Caco-2 (cell line): ENCODE results near the gene TLR1. TPM values are rescaled to one million over a fixed set of nuclear protein-coding genes. Genes with fewer than 3 reads are reported as not detected.

ENCODE experiments used
- BruUV-seq: library from RNA; stranded (reverse); fragments of 400-500 nt; replicated peaks from 2 replicates; lab custom pipeline; 2021; lab: Mats Ljungman, UMichigan
- CTCF ChIA-PET: fragments of 300-600 bp; sonication (Branson Sonifier 250); formaldehyde crosslinking; loops from one replicate; lab custom pipeline; 2022; ENCODE audit warnings: antibody characterized with exemption; lab: Charles Lee
- POLR2A ChIA-PET: fragments of 300-600 bp; sonication (Branson Sonifier 250); formaldehyde crosslinking; loops from one replicate; lab custom pipeline; 2022; ENCODE audit warnings: antibody characterized with exemption; lab: Charles Lee
- DNase-seq, 2 experiments: peaks; one replicate each; pipeline versions ENCODE4 v3.0.0 to v3.0.0-alpha.2; 2020 to 2022
- H3K27me3 ChIP-seq: replicated peaks from 2 replicates; pipeline ENCODE4 v1.6.0; 2011; ENCODE audit warnings: low read length; ENCODE audit not compliant: control insufficient read depth, insufficient read depth
- H3K36me3 ChIP-seq: 2 replicates; pipeline ENCODE4 v1.5.1; 2011; ENCODE audit warnings: low read length; ENCODE audit not compliant: control insufficient read depth, insufficient read depth
- H3K4me1 ChIP-seq: fragments of 250-450 bp; sonication (Bioruptor Pico); 2 replicates; pipeline ENCODE4 v1.5.1; 2020; ENCODE audit warnings: mild to moderate bottlenecking
- H3K4me3 ChIP-seq: 2 replicates; pipeline ENCODE4 v1.5.1; 2011; ENCODE audit warnings: low read depth, mild to moderate bottlenecking, control low read depth, low read length
- H3K9me3 ChIP-seq: fragments of 250-450 bp; sonication (Bioruptor Pico); 2 replicates; pipeline ENCODE4 v1.5.1; 2020; ENCODE audit warnings: mild to moderate bottlenecking, moderate library complexity
- H3K27ac Mint-ChIP-seq: one replicate; pipeline ENCODE4 v1.8.0; 2022; ENCODE audit warnings: mixed read lengths; ENCODE audit not compliant: unreplicated experiment
- H3K27me3 Mint-ChIP-seq: one replicate; pipeline ENCODE4 v1.8.0; 2022; ENCODE audit warnings: mixed read lengths; ENCODE audit not compliant: insufficient read depth, unreplicated experiment
- H3K36me3 Mint-ChIP-seq: one replicate; pipeline ENCODE4 v1.8.0; 2022; ENCODE audit warnings: mild to moderate bottlenecking, mixed read lengths; ENCODE audit not compliant: insufficient read depth, unreplicated experiment
- H3K4me1 Mint-ChIP-seq: one replicate; pipeline ENCODE4 v1.8.0; 2022; ENCODE audit warnings: low read depth, mixed read lengths; ENCODE audit not compliant: unreplicated experiment
- H3K4me3 Mint-ChIP-seq: one replicate; pipeline ENCODE4 v1.8.0; 2022; ENCODE audit warnings: mild to moderate bottlenecking, moderate library complexity, mixed read lengths; ENCODE audit not compliant: unreplicated experiment
- H3K9me3 Mint-ChIP-seq: one replicate; pipeline ENCODE4 v1.8.0; 2022; ENCODE audit warnings: mixed read lengths; ENCODE audit not compliant: unreplicated experiment
- intact Hi-C: fragments of 100-400 bp; cut with micrococcal nuclease; formaldehyde crosslinking; loops from one replicate; pipeline ENCODE4 v1.10.0; 2022; ENCODE audit not compliant: unreplicated experiment
- total RNA-seq: library from RNA; stranded (reverse); gene quantifications from 2 replicates; pipeline ENCODE4 v1.2.3, GENCODE V29; 2022
- TF ChIP-seq, protein P1 (sequence below), 2 experiments: fragments of 200-600 bp in 1 of 2; IDR thresholded peaks; 1 replicate in 1 of 2; 2 replicates in 1 of 2; pipeline versions ENCODE4 v1.5.1 to v1.8.0; 2011 to 2022; ENCODE audit warnings: antibody characterized with exemption in 1 of 2, control low read depth in 1 of 2, inconsistent platforms in 1 of 2, low read depth in 1 of 2, low read length in 1 of 2, mild to moderate bottlenecking in 1 of 2, moderate library complexity in 1 of 2; ENCODE audit not compliant: insufficient read depth in 1 of 2, severe bottlenecking in 1 of 2, unreplicated experiment in 1 of 2

Gene TLR1
- total RNA-seq, 1 experiment from 2014 or later = not detected

DNA sequence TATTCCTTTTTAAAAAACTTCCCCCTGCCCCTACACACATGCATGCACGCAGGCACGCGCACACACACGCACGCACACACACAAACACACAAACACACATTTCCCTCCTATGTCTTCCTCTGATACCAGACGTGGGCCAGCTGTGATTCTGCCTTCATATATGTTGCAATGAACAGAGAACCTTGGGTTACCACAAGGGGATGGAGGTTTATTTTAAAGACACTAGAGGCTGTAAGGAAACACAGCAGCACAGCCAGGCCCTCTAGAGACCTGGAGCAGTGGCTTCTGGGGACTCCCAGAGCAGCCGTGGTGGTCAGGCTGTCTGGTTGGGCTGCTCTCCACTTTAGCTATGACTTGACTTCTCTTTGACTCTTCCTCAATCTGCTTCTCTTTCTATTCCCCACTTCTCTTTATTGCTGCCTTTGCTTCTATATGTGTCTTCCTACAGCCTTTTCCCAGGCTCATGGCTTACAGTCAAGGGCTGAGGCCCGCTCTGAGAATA is 18.6 kb downstream of the TLR1 start:
- no TSS peak for BruUV-seq
- no peaks in the 10 kb centered on the region for H3K36me3 ChIP-seq
- H3K9me3 ChIP-seq = no peaks in the 10 kb centered on the region; the same call in 1 of the 2 replicates
- POLR2A ChIA-PET = no interaction called here
- H3K27me3 ChIP-seq = no peaks in the 10 kb centered on the region
- no peak for DNase-seq
- Mint-ChIP-seq H3K27ac (no peak overlapping the region), H3K4me3 (no peak overlapping the region), H3K36me3 (no peaks in the 10 kb centered on the region), H3K9me3 (no peaks in the 10 kb centered on the region), H3K4me1 (peaks cover 6% of the 10 kb centered on the region), H3K27me3 (peaks cover 2% of the 10 kb centered on the region)
- CTCF ChIA-PET = interaction anchor here (1.1 kb wide), 1 partner anchor 25 kb away, joined by 5 read pairs; no protein-coding TSS in a partner anchor
- intact Hi-C loops = no loop called here
- TF ChIP-seq, protein P1, sequence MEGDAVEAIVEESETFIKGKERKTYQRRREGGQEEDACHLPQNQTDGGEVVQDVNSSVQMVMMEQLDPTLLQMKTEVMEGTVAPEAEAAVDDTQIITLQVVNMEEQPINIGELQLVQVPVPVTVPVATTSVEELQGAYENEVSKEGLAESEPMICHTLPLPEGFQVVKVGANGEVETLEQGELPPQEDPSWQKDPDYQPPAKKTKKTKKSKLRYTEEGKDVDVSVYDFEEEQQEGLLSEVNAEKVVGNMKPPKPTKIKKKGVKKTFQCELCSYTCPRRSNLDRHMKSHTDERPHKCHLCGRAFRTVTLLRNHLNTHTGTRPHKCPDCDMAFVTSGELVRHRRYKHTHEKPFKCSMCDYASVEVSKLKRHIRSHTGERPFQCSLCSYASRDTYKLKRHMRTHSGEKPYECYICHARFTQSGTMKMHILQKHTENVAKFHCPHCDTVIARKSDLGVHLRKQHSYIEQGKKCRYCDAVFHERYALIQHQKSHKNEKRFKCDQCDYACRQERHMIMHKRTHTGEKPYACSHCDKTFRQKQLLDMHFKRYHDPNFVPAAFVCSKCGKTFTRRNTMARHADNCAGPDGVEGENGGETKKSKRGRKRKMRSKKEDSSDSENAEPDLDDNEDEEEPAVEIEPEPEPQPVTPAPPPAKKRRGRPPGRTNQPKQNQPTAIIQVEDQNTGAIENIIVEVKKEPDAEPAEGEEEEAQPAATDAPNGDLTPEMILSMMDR (IDR thresholded peaks at IDR 0.05; ENCODE audit: insufficient read depth in 1 of 2, low read depth in 1 of 2, low read length in 1 of 2, severe bottlenecking in 1 of 2, unreplicated experiment in 1 of 2) = no peak
- H3K4me3 ChIP-seq = no peak overlapping the region
- H3K4me1 ChIP-seq = no peaks in the 10 kb centered on the region

DNA sequence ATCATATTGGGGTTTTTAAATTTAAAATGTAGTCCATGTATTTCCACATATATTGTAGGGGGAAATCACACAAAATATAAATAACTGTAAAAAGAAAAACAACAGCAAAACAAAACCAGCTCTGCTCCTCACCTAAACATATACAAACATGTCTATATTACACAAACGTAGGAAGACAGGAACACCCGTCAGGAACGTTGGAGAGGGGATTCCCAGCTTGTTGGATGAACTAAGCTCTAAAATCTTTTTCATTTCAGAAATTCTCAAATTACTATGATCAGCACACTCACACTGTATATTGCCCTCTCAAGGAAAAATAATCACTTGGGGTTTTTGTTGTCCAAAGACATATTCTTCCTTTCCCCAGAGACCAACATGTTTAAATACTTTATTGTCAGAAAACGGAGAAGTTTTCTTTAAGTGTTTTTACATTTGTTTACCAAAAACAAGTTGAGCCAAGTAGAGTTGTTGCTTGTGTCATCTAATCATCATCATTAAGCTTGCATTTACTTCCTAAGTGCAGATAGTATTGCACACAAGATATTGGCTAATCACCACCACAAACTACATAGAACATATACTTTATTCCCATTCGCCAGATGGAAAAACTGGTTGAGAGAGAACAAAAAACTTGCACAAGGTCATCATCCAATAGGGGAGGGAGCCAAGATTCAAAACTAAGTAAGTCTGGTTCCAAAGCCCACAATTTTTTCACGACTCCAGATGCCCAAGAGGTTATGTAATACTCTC is 19.4 kb downstream of the TLR1 start:
- H3K9me3 ChIP-seq = no peaks in the 10 kb centered on the region; the same call in 1 of the 2 replicates
- TF ChIP-seq, protein P1 (IDR thresholded peaks at IDR 0.05; ENCODE audit: insufficient read depth in 1 of 2, low read depth in 1 of 2, low read length in 1 of 2, severe bottlenecking in 1 of 2, unreplicated experiment in 1 of 2) = no peak
- H3K4me1 Mint-ChIP-seq = peaks cover 6% of the 10 kb centered on the region
- no peaks in the 10 kb centered on the region for H3K4me1 ChIP-seq
- ChIA-PET CTCF (interaction anchor here (0.6 to 1.1 kb wide), 2 partner anchors 25 to 32 kb away, joined by 3 to 5 read pairs; no protein-coding TSS in a partner anchor), POLR2A (no interaction called here)
- BruUV-seq = no TSS peak
- H3K4me3 Mint-ChIP-seq = no peak overlapping the region
- intact Hi-C loops = no loop called here
- no peak overlapping the region for H3K4me3 ChIP-seq
- H3K36me3 Mint-ChIP-seq = no peaks in the 10 kb centered on the region
- H3K27me3 ChIP-seq = no peaks in the 10 kb centered on the region
- no peaks in the 10 kb centered on the region for H3K9me3 Mint-ChIP-seq
- no peak for DNase-seq
- no peaks in the 10 kb centered on the region for H3K36me3 ChIP-seq
- peaks cover 2% of the 10 kb centered on the region for H3K27me3 Mint-ChIP-seq
- no peak overlapping the region for H3K27ac Mint-ChIP-seq

DNA sequence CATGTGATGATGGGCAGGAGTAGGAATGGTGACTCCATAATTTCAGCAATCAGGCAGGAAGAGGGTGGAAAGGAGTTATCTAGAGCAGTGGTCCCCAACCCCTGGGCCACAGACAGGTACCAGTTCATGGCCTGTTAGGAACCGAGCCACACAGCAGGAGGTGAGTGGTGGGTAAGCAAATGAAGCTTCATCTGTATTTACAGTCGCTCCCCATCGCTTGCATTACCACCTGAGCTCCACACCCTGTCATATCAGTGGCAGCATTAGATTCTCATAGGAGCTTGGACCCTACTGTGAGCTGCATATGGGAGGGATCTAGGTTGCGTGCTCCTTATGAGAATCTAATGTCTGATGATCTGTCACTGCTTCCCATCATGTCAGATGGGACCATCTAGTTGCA is 20.4 kb downstream of the TLR1 start:
- ChIA-PET CTCF (interaction anchor here (0.6 kb wide), 1 partner anchor 314 kb away, joined by 4 read pairs; no protein-coding TSS in a partner anchor), POLR2A (no interaction called here)
- H3K9me3 Mint-ChIP-seq = no peaks in the 10 kb centered on the region
- Histone ChIP-seq H3K9me3 (no peaks in the 10 kb centered on the region), H3K27me3 (no peaks in the 10 kb centered on the region), H3K36me3 (no peaks in the 10 kb centered on the region), H3K4me3 (no peak overlapping the region), H3K4me1 (no peaks in the 10 kb centered on the region)
- no peak overlapping the region for H3K27ac Mint-ChIP-seq
- no TSS peak for BruUV-seq
- no peak for DNase-seq
- peaks cover 6% of the 10 kb centered on the region for H3K4me1 Mint-ChIP-seq
- no peaks in the 10 kb centered on the region for H3K36me3 Mint-ChIP-seq
- TF ChIP-seq, protein P1 (IDR thresholded peaks at IDR 0.05; ENCODE audit: insufficient read depth in 1 of 2, low read depth in 1 of 2, low read length in 1 of 2, severe bottlenecking in 1 of 2, unreplicated experiment in 1 of 2) = no peak
- H3K4me3 Mint-ChIP-seq = no peak overlapping the region
- H3K27me3 Mint-ChIP-seq = peaks cover 2% of the 10 kb centered on the region
- intact Hi-C loops = no loop called here
